ENCODE results near the gene CHST11.

The CHST11 gene

GRCh38 chr12:104576980-104577580, 120.3 kb downstream of the CHST11 start:
- DNase-seq (ENCODE audit: low read depth), result no peak
- no peak overlapping the region for H3K4me3 ChIP-seq (ENCODE audit: control insufficient read depth, low read depth, low read length)
- TF ChIP-seq CTCF (IDR thresholded peaks at IDR 0.05; ENCODE audit: control insufficient read depth, insufficient read depth, low read depth, low read length, missing control alignments), result no peak

GRCh38 chr12:104577581-104577981, 120.8 kb downstream of the CHST11 start:
- DNase-seq (ENCODE audit: low read depth), result no peak
- H3K4me3 ChIP-seq (ENCODE audit: control insufficient read depth, low read depth, low read length), result no peak overlapping the region
- TF ChIP-seq CTCF (IDR thresholded peaks at IDR 0.05; ENCODE audit: control insufficient read depth, insufficient read depth, low read depth, low read length, missing control alignments), result no peak

- TF ChIP-seq CTCF (IDR thresholded peaks at IDR 0.05; ENCODE audit: control insufficient read depth, insufficient read depth, low read depth, low read length, missing control alignments), result no peak
- peak; percentile 46 for DNase-seq (ENCODE audit: low read depth)
- no peak overlapping the region for H3K4me3 ChIP-seq (ENCODE audit: control insufficient read depth, low read depth, low read length)
Observed at GRCh38 chr12:104578453-104578852, 121.7 kb downstream of the CHST11 start.

GRCh38 chr12:104579718-104580495, 123.2 kb downstream of the CHST11 start:
- no peak for TF ChIP-seq CTCF (IDR thresholded peaks at IDR 0.05; ENCODE audit: control insufficient read depth, insufficient read depth, low read depth, low read length, missing control alignments)
- no peak for DNase-seq (ENCODE audit: low read depth)
- H3K4me3 ChIP-seq (ENCODE audit: control insufficient read depth, low read depth, low read length), result no peak overlapping the region

- no peak for TF ChIP-seq CTCF (IDR thresholded peaks at IDR 0.05; ENCODE audit: control insufficient read depth, insufficient read depth, low read depth, low read length, missing control alignments)
- no peak overlapping the region for H3K4me3 ChIP-seq (ENCODE audit: control insufficient read depth, low read depth, low read length)
- no peak for DNase-seq (ENCODE audit: low read depth)
Observed at GRCh38 chr12:104581005-104581570, 124.3 kb downstream of the CHST11 start.

- no peak for TF ChIP-seq CTCF (IDR thresholded peaks at IDR 0.05; ENCODE audit: control insufficient read depth, insufficient read depth, low read depth, low read length, missing control alignments)
- DNase-seq (ENCODE audit: low read depth), result no peak
- H3K4me3 ChIP-seq (ENCODE audit: control insufficient read depth, low read depth, low read length), result no peak overlapping the region
Observed at GRCh38 chr12:104582739-104583138, 126.0 kb downstream of the CHST11 start.
